ENCODE measurements around the gene GPANK1. TPM values are rescaled to one million over a fixed set of nuclear protein-coding genes. Genes with fewer than 3 reads are reported as not detected.

GPANK1 gene
- total and polyA plus RNA-seq, 9 of the 15 experiments (the other 6 are each of a cell fraction or from before 2014, with no cell fraction given): 32.2 to 111 (median 46.3) TPM

DNA sequence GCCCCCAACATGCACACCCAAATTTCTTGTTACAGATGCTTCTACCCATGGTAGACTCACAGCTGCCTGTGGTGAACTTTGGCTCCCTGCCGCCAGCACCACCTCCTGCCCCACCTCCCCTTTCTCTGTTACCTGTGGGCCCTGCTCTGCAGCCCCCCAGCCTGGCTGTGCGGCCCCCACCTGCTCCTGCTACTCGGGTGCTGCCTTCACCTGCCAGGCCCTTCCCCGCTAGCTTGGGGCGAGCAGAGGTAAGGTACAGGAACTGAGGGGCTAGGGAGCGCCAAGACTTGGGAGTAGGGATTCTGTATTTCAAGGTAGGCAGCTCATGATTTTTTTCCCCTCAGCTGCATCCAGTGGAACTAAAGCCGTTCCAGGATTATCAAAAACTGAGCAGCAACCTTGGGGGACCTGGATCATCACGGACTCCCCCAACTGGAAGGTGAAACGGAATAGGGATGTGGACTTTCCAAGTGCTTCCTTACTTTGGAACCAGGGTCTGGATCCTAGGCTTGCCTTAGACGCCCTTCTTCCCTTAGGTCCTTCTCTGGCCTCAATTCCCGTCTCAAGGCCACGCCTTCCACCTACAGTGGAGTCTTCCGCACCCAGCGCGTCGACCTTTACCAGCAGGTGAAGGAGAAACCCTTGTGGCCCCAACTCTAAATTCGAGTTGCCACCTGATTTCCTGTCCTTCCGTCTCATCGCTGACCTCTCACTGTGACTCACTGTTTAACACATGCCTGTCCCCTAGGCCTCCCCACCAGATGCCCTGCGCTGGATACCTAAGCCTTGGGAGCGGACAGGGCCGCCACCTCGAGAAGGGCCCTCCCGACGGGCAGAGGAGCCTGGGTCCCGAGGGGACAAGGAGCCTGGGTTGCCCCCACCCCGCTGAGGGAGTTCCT lies 27.9 kb downstream of the GPANK1 start (continued):
- TF ChIP-seq ASH1L (IDR thresholded peaks at IDR 0.05; ENCODE audit: borderline replicate concordance, low read depth, partially characterized antibody) (no peak), STAT5B (CRISPR knock-in tag; IDR thresholded peaks at IDR 0.05) (no peak), RBM22 (IDR thresholded peaks at IDR 0.05; ENCODE audit: low read depth, low read length, poor library complexity, severe bottlenecking) (peak; percentile 68), POLR2A (conservative IDR thresholded peaks at IDR 0.05) (0 out of 2 replicates have a peak, but pooled peaks have one; percentile 34), ZNF444 (CRISPR knock-in tag; IDR thresholded peaks at IDR 0.05) (no peak), KLF10 (CRISPR knock-in tag; IDR thresholded peaks at IDR 0.05) (no peak), FOXK1 (CRISPR knock-in tag; IDR thresholded peaks at IDR 0.05; ENCODE audit: borderline replicate concordance) (no peak), ZFP36 (IDR thresholded peaks at IDR 0.05; ENCODE audit: low read depth, low read length, partially characterized antibody) (no peak), BRCA1 (IDR thresholded peaks at IDR 0.05) (no peak), BRCA1 (CRISPR knock-in tag; IDR thresholded peaks at IDR 0.05) (no peak)

DNA sequence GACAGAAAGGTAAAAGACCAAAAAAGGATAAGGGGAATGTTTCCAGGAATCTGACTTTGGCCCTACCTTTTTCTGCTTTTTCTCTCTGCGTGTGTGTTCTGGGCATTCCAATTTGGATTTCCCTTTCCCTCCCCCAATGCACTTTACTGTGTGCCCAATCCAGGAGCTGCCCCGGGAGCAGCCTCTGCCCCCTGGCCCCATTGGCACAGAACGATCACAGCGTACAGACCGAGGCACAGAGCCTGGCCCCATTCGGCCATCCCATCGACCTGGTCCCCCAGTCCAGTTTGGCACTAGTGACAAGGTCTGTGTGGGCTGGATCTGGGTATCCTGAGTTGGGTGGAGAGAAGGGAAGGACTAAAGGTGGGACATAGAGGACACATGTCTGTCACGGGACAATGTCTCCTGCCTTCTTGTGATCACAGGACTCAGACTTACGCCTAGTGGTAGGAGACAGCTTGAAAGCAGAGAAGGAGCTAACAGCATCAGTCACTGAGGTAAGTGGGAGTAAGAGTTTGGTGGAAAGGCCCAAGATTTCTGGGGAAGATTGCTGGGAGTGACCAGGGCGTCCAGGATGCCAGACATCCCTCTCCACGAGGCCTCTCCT lies 29.7 kb downstream of the GPANK1 start:
- H3K36me3 ChIP-seq (ENCODE audit: control insufficient read depth, insufficient read depth, low read length): peaks cover 98% of the 10 kb centered on the region
- peaks cover 27% of the 10 kb centered on the region for H4K20me1 ChIP-seq (replicated peaks; ENCODE audit: control insufficient read depth, insufficient read depth, low read length)
- H3K27me3 ChIP-seq (ENCODE audit: control insufficient read depth in 2 of 2, insufficient read depth in 2 of 2, low read length in 2 of 2): no peaks in the 10 kb centered on the region
- H3K4me2 ChIP-seq (ENCODE audit: insufficient read depth, low read length): no peak overlapping the region
- peak overlapping the region in 1 of 2 experiments; percentile 50; a peak in 2 of 4 replicates for H3K9ac ChIP-seq (ENCODE audit: insufficient read depth in 1 of 2, low read depth in 2 of 2, low read length in 2 of 2)
- H3K4me3 ChIP-seq: no peak overlapping the region
- H3K9me1 ChIP-seq (ENCODE audit: control insufficient read depth, insufficient read depth, low read length): no peaks in the 10 kb centered on the region
- no peak for ATAC-seq
- no peaks in the 10 kb centered on the region for H3K9me3 ChIP-seq (replicated peaks; ENCODE audit: control insufficient read depth, insufficient read depth, low read depth, low read length)
- BruUV-seq (replicated peaks): no TSS peak
- FAIRE-seq: no peak
- WGBS (ENCODE audit: insufficient coverage, low coverage, missing lambda C conversion rate): 76% methylated on average over 11 of the region's 11 CpGs
- in situ Hi-C loops (cut with MboI): no loop called here
- H3K79me2 ChIP-seq (ENCODE audit: control insufficient read depth, insufficient read depth, low read length): peaks cover 6% of the 10 kb centered on the region; the same call in 1 of the 3 replicates
- H3K4me1 ChIP-seq (replicated peaks in 1 of 2; ENCODE audit: control insufficient read depth in 2 of 2, insufficient read depth in 2 of 2, low read length in 2 of 2): peaks cover 3 to 27% of the 10 kb centered on the region in 2 experiments; a peak in 4 of 5 replicates
- CTCF ChIA-PET (ENCODE audit: low intra/inter-chr PET ratio): no interaction called here
- no peak for DNase-seq (ENCODE audit: extremely low read depth in 1 of 4, low spot score in 3 of 4)
- intact Hi-C loops (cut with micrococcal nuclease): no loop called here
- no peak overlapping the region for H2AFZ ChIP-seq (ENCODE audit: low read depth, low read length)
- POLR2A ChIA-PET: interaction anchor here (0.6 to 14.8 kb wide), 7 partner anchors 9 to 103 kb away, joined by 3 to 274 read pairs (median 20); partner anchors contain the start of genes APOM, BAG6, GPANK1 and PRRC2A
- H3K27ac ChIP-seq (ENCODE audit: extremely low read depth, low read depth, low read length): no peak overlapping the region
- TF ChIP-seq POLR2A (conservative IDR thresholded peaks at IDR 0.05) (0 out of 2 replicates have a peak, but pooled peaks have one; percentile 14), NR4A1 (CRISPR knock-in tag; IDR thresholded peaks at IDR 0.05) (no peak), NR4A1 (tag; IDR thresholded peaks at IDR 0.05) (no peak), BRCA1 (IDR thresholded peaks at IDR 0.05) (no peak), BRCA1 (CRISPR knock-in tag; IDR thresholded peaks at IDR 0.05) (no peak), PRMT5 (CRISPR knock-in tag; IDR thresholded peaks at IDR 0.05) (no peak), NBN (IDR thresholded peaks at IDR 0.05; ENCODE audit: low read depth) (no peak), NR2C1 (IDR thresholded peaks at IDR 0.05) (no peak), NR2C1 (tag; IDR thresholded peaks at IDR 0.05) (no peak), POLR2G (IDR thresholded peaks at IDR 0.05; ENCODE audit: low read depth, low read length) (peak; percentile 47; the same call in 1 of the 2 replicates), HDAC6 (IDR thresholded peaks at IDR 0.05; ENCODE audit: low read depth, low read length) (no peak)
